ENCODE results near the gene PIGN. TPM values are rescaled to one million over a fixed set of nuclear protein-coding genes. Genes with fewer than 3 reads are reported as not detected.

PIGN gene
- total RNA-seq, 1 experiment from 2014 or later, result 21.4 TPM

- no peak for TF ChIP-seq REST (IDR thresholded peaks at IDR 0.05; ENCODE audit: insufficient read depth in 1 of 2, low read depth in 2 of 2, low read length in 1 of 2)
- no peak for TF ChIP-seq SIN3A (IDR thresholded peaks at IDR 0.05; ENCODE audit: borderline replicate concordance, insufficient read depth, low read depth, low read length)
- TF ChIP-seq CTCF (IDR thresholded peaks at IDR 0.05), result no peak
- TF ChIP-seq POLR2AphosphoS5 (IDR thresholded peaks at IDR 0.05; ENCODE audit: low read depth, low read length), result no peak
- TF ChIP-seq TCF7L2 (IDR thresholded peaks at IDR 0.05; ENCODE audit: low read depth, low read length), result no peak
- DNase-seq (ENCODE audit: low read depth, low spot score) (no peak), ATAC-seq (no peak)
- no peaks in the 10 kb centered on the region for H3K4me1 ChIP-seq (ENCODE audit: control insufficient read depth, insufficient read depth, low read length)
- no TSS peak for BruUV-seq (replicated peaks)
- no peak overlapping the region for H3K4me3 ChIP-seq (ENCODE audit: low read depth in 2 of 2, low read length in 2 of 2)
- H3K36me3 ChIP-seq (ENCODE audit: control insufficient read depth, insufficient read depth, low read length), result no peaks in the 10 kb centered on the region; the same call in 1 of the 2 replicates
- ChIA-PET POLR2A (no interaction called here), CTCF (interaction anchor here (0.7 kb wide), 1 partner anchor 1364 kb away, joined by 3 read pairs; no protein-coding TSS in a partner anchor)
- H3K27ac ChIP-seq (ENCODE audit: low read length), result no peak overlapping the region
- no peaks in the 10 kb centered on the region for H3K27me3 ChIP-seq (ENCODE audit: control insufficient read depth, insufficient read depth, low read length)
- intact Hi-C loops (cut with micrococcal nuclease; ENCODE audit: unreplicated experiment), result no loop called here
- no peaks in the 10 kb centered on the region for H3K9me3 ChIP-seq (ENCODE audit: control insufficient read depth, insufficient read depth, low read depth, low read length)
- in situ Hi-C loops (cut with HindIII; ENCODE audit: low pct_unique_long_range_greater_than_20kb, low sequenced_read_pairs), result no loop called here
Measured at GRCh38 chr18:62138461-62139235, 48.2 kb downstream of the PIGN start.

GRCh38 chr18:62131301-62131909 is 55.5 kb downstream of the PIGN start:
- CTCF ChIA-PET, result interaction anchor here (0.6 to 0.7 kb wide), 3 partner anchors 519 to 958 kb away, joined by 3 to 7 read pairs (median 3); no protein-coding TSS in a partner anchor
- in situ Hi-C loops (cut with HindIII; ENCODE audit: low pct_unique_long_range_greater_than_20kb, low sequenced_read_pairs), result no loop called here
- no peak overlapping the region for H3K4me3 ChIP-seq (ENCODE audit: low read depth in 2 of 2, low read length in 2 of 2)
- ATAC-seq (peak; percentile 65; the same call in 1 of the 2 replicates), DNase-seq (ENCODE audit: low read depth, low spot score) (peak; percentile 10)
- POLR2A ChIA-PET, result no interaction called here
- no peaks in the 10 kb centered on the region for H3K4me1 ChIP-seq (ENCODE audit: control insufficient read depth, insufficient read depth, low read length)
- H3K27me3 ChIP-seq (ENCODE audit: control insufficient read depth, insufficient read depth, low read length), result no peaks in the 10 kb centered on the region
- no peak overlapping the region for H3K27ac ChIP-seq (ENCODE audit: low read length)
- no peaks in the 10 kb centered on the region for H3K36me3 ChIP-seq (ENCODE audit: control insufficient read depth, insufficient read depth, low read length)
- no TSS peak for BruUV-seq (replicated peaks)
- TF ChIP-seq REST (IDR thresholded peaks at IDR 0.05; ENCODE audit: insufficient read depth in 1 of 2, low read depth in 2 of 2, low read length in 1 of 2) (no peak), CTCF (IDR thresholded peaks at IDR 0.05) (peak; percentile 74; the same call in 1 of the 2 replicates)
- intact Hi-C loops (cut with micrococcal nuclease; ENCODE audit: unreplicated experiment), result loop anchor here (2.0 kb wide), 1 partner anchor 549 kb away; no protein-coding TSS in a partner anchor
- H3K9me3 ChIP-seq (ENCODE audit: control insufficient read depth, insufficient read depth, low read depth, low read length), result no peaks in the 10 kb centered on the region
